Ascending aorta (tissue), 2 donors: ENCODE data around the gene FYN. TPM values are rescaled to one million over a fixed set of nuclear protein-coding genes. Genes with fewer than 3 reads are reported as not detected.

Experiments used
- DNase-seq, 2 donors: peaks; one replicate each; pipeline ENCODE4 v3.0.0-alpha.2; 2019; ENCODE audit warnings: low spot score in 2 of 2
- H3K27ac ChIP-seq, 2 donors: fragments of 200-600 bp; sonication (generic); one replicate each; pipeline ENCODE4 v1.5.1; 2016 to 2017; ENCODE audit warnings: mild to moderate bottlenecking in 1 of 2
- H3K27me3 ChIP-seq: fragments of 200-600 bp; sonication (generic); one replicate; pipeline ENCODE4 v1.5.1; 2017
- H3K36me3 ChIP-seq, 2 donors: fragments of 200-600 bp; sonication (generic); one replicate each; pipeline ENCODE4 v1.5.1; 2016
- H3K4me1 ChIP-seq, 2 donors: fragments of 200-600 bp; sonication (generic); one replicate each; pipeline ENCODE4 v1.5.1; 2016 to 2017; ENCODE audit warnings: mild to moderate bottlenecking in 1 of 2
- H3K4me3 ChIP-seq, 2 donors: fragments of 200-600 bp; sonication (generic); one replicate each; pipeline ENCODE4 v1.5.1; 2016 to 2017; ENCODE audit warnings: mild to moderate bottlenecking in 1 of 2
- H3K9me3 ChIP-seq, 2 donors: fragments of 200-600 bp; sonication (generic); one replicate each; pipeline ENCODE4 v1.5.1; 2016
- intact Hi-C: fragments of 100-400 bp; cut with DNase I; formaldehyde crosslinking; loops from one replicate; pipeline ENCODE4 v1.15.1; 2023
- total RNA-seq: library from RNA; depleted of rRNA; stranded (reverse); fragments of >200 nt; gene quantifications from one replicate; pipeline ENCODE4 v1.1.0, GENCODE V29; 2016
- TF ChIP-seq, protein P1 (sequence below), 3 experiments: fragments of 200-600 bp in 2 of 3; fragments of 450-650 bp in 1 of 3; sonication (generic) in 2 of 3; IDR thresholded peaks; one replicate each; pipeline ENCODE4 v1.5.1; 2016 to 2019; ENCODE audit warnings: antibody characterized with exemption in 3 of 3, mild to moderate bottlenecking in 1 of 3, moderate library complexity in 1 of 3

The FYN gene
- total RNA-seq, 1 donor from 2014 or later, result 141 TPM

DNA sequence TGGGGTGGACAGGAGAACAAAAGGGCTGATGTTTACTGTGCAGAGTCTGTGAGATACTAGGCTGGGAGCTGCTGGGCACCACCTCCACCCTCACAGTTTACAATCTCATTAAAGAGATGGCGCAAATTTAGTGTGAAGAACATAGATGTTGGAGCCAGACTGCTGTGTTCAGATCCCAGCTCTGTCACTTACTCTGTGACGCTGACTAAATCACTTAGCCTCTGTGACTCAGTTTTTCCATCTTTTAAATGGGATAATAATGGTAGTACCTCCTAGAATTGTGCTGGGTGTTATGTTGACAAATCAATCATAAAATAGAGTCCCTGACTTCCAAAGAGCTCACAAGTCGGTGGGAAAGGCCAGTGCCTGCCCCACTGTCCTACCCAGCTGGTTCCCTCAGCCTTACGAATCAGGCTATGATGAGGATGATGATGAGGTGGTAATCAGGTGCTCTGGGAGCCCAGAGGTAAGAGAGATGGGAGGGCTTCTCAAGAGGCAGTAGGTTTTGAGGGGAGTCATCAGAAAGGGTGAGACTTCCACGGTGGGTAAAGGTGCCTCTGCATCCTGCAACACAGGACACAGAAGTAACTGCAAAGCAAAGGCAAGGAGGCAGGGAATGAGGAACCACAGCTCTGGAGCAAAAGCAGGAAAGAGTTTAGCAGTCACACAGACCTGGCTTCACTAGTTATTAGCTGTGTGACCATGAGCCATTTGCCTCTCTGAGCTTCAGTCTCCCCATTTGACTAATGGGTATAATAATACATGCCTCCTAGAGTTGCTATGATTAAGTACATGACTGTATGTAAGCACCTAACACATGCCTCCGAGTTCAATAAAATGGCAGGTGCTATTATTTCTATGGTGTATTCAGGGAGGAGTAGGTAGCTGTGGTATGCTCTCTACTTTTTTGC, 8.9 kb downstream of the FYN start:
- TF ChIP-seq, protein P1, sequence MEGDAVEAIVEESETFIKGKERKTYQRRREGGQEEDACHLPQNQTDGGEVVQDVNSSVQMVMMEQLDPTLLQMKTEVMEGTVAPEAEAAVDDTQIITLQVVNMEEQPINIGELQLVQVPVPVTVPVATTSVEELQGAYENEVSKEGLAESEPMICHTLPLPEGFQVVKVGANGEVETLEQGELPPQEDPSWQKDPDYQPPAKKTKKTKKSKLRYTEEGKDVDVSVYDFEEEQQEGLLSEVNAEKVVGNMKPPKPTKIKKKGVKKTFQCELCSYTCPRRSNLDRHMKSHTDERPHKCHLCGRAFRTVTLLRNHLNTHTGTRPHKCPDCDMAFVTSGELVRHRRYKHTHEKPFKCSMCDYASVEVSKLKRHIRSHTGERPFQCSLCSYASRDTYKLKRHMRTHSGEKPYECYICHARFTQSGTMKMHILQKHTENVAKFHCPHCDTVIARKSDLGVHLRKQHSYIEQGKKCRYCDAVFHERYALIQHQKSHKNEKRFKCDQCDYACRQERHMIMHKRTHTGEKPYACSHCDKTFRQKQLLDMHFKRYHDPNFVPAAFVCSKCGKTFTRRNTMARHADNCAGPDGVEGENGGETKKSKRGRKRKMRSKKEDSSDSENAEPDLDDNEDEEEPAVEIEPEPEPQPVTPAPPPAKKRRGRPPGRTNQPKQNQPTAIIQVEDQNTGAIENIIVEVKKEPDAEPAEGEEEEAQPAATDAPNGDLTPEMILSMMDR (IDR thresholded peaks at IDR 0.05), result no peak
- DNase-seq, result no peak
- Histone ChIP-seq H3K36me3 (no peaks in the 10 kb centered on the region), H3K9me3 (no peaks in the 10 kb centered on the region), H3K4me1 (no peaks in the 10 kb centered on the region), H3K27me3 (no peaks in the 10 kb centered on the region), H3K4me3 (no peak overlapping the region), H3K27ac (no peak overlapping the region)
- intact Hi-C loops, result no loop called here

DNA sequence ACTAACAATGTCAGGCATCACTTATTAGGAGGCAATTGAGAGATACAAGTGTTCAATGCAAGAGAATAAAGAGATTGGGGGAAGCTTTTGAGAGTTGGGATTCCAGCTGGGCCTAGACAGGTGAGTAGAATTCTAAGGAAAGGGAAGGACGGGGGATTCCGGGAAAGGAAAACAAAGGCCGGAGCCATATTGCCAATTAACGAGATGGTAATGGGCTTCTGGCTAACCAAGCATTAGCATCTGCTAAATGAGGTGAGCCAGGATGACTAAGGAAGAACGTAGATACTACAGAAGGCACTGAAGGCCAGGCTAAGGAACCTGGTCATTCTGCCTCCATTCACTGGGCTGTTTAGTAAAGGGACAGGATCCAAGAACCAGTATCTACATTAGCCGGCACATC, 10.5 kb downstream of the FYN start:
- Histone ChIP-seq H3K27me3 (no peaks in the 10 kb centered on the region), H3K9me3 (no peaks in the 10 kb centered on the region), H3K36me3 (no peaks in the 10 kb centered on the region), H3K4me3 (no peak overlapping the region), H3K27ac (no peak overlapping the region), H3K4me1 (no peaks in the 10 kb centered on the region)
- no peak for DNase-seq
- TF ChIP-seq, protein P1 (IDR thresholded peaks at IDR 0.05), result no peak
- intact Hi-C loops, result no loop called here

DNA sequence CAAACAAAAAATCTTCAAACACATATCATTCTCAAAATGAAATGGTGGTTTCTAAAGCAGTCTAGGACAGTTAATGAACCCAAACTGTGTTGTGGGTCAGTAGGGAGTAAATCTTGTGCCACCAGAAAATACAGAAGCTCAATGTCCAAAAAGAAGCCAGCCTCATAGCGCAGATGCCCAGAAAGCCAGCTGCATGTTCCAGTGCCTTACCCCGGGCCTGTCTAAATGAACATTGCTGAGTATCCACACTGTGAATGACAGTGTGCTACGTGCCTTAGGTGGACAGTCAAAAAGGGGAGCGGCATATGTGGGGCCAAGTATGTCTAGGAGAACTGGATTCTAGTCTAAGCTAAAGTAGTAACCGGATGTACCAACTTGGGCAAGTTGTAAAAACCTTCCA, 10.9 kb downstream of the FYN start:
- no peak for DNase-seq
- no peak overlapping the region for H3K4me3 ChIP-seq
- intact Hi-C loops, result no loop called here
- TF ChIP-seq, protein P1 (IDR thresholded peaks at IDR 0.05), result no peak
- H3K4me1 ChIP-seq, result no peaks in the 10 kb centered on the region
- H3K27ac ChIP-seq, result no peak overlapping the region
- H3K27me3 ChIP-seq, result no peaks in the 10 kb centered on the region
- no peaks in the 10 kb centered on the region for H3K9me3 ChIP-seq
- no peaks in the 10 kb centered on the region for H3K36me3 ChIP-seq

DNA sequence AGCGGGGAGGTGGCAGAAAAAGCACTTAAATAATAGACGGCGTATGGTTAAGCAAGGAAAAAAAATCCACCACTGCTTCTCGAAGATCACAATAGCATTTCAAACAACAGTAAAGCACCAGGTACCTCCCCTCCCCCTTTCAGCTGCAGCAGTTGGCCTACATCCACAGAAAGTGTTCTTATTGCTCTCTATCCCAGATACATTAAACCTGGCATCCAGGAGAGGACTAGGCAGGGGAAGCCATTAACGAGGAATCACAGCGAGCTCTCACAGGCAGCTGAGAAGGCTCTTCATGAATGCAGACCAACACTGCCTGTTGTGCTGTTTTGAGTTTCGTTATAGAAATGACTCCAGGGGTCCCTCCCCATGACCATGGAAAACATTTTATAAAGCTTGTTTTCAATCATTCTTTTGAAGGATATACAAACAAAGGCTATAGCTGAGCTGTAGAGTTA, 11.8 kb downstream of the FYN start:
- intact Hi-C loops, result no loop called here
- Histone ChIP-seq H3K36me3 (no peaks in the 10 kb centered on the region), H3K27ac (no peak overlapping the region), H3K4me3 (no peak overlapping the region), H3K4me1 (no peaks in the 10 kb centered on the region), H3K27me3 (no peaks in the 10 kb centered on the region), H3K9me3 (no peaks in the 10 kb centered on the region)
- no peak for DNase-seq
- TF ChIP-seq, protein P1 (IDR thresholded peaks at IDR 0.05), result no peak

DNA sequence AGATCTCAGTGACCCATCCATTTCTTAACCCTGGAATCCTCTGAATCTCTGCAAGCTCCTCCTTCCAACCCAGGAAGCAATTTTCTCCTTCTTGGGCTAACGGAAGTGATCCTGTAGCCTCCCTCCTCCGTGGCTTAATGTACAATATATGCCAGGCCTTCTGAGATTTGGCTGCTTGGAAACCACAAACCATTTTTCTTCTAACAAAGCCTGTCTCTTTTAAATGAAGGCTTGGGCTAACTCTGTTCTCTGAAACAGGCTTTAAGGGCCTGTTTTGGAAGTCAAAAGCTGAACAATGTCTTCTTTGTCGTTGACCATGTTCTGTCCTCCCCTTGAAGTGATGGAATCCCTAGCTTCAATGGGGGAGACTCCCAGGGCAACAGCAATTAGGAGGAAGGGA, 14.9 kb downstream of the FYN start:
- intact Hi-C loops, result no loop called here
- no peaks in the 10 kb centered on the region for H3K27me3 ChIP-seq
- no peaks in the 10 kb centered on the region for H3K4me1 ChIP-seq
- no peaks in the 10 kb centered on the region for H3K36me3 ChIP-seq
- DNase-seq, result no peak
- no peak overlapping the region for H3K4me3 ChIP-seq
- no peaks in the 10 kb centered on the region for H3K9me3 ChIP-seq
- no peak overlapping the region for H3K27ac ChIP-seq
- TF ChIP-seq, protein P1 (IDR thresholded peaks at IDR 0.05), result no peak
